ENCODE results near the gene IQSEC2.
A peak's percentile ranks its signal among the peaks of the same experiment; 100 is the strongest.

IQSEC2 gene

DNA sequence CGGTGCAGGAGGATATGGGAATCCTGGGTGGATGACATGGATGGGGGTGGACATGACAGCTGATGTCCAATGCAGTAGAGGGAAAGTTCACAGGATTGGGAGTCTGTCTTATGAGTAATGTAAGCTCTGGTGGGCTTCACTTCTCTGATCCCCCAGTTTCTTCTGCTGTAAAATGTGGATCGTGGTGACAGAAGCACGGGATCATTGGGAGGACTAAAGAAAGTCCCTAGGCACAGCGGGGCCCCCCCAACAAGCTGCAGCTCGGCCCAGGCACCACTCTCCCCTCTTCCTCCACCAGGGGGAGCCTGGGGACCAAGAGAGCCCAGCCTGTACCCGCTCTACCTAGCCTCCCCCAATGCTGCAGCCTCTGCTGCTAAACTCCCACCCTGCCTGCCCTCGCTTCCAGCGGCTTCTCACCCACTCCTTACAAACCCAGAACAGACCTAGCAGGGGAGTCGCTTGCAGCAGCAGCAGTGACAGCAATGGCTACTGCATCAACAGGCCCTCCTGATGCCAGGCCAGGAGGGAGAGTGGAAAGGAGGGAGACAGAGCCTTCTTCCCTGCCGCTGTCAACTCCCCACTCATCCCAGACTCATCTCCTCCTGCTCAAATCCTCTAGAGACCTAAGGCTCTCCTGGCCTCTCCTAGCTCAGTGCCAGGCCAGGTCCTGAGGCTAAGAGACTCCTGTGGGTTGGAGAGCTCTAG lies 36.1 kb upstream of the IQSEC2 start:
- Histone ChIP-seq H3K27ac (ENCODE audit: low read depth, low read length) (no peak overlapping the region), H3K36me3 (ENCODE audit: control insufficient read depth, insufficient read depth, low read length) (no peaks in the 10 kb centered on the region), H3K9me3 (ENCODE audit: control insufficient read depth, insufficient read depth, low read depth, low read length) (no peaks in the 10 kb centered on the region; the same call in 1 of the 2 replicates), H3K9ac (ENCODE audit: low read length) (no peak overlapping the region), H3K27me3 (ENCODE audit: control insufficient read depth, insufficient read depth, low read length) (peaks cover 49% of the 10 kb centered on the region), H3K4me3 (ENCODE audit: low read depth, low read length) (peak overlapping the region; percentile 19; the same call in 1 of the 2 replicates), H3K4me1 (ENCODE audit: control insufficient read depth, insufficient read depth, low read length) (peaks cover 32% of the 10 kb centered on the region)

GRCh38 chrX:53316860-53317237 lies 35.5 kb upstream of the IQSEC2 start:
- no peaks in the 10 kb centered on the region for H3K36me3 ChIP-seq (ENCODE audit: control insufficient read depth, insufficient read depth, low read length)
- H3K4me3 ChIP-seq (ENCODE audit: low read depth, low read length), result no peak overlapping the region
- H3K9me3 ChIP-seq (ENCODE audit: control insufficient read depth, insufficient read depth, low read depth, low read length), result no peaks in the 10 kb centered on the region; the same call in 1 of the 2 replicates
- no peak overlapping the region for H3K27ac ChIP-seq (ENCODE audit: low read depth, low read length)
- peaks cover 42% of the 10 kb centered on the region for H3K27me3 ChIP-seq (ENCODE audit: control insufficient read depth, insufficient read depth, low read length)
- H3K4me1 ChIP-seq (ENCODE audit: control insufficient read depth, insufficient read depth, low read length), result peaks cover 26% of the 10 kb centered on the region
- no peak overlapping the region for H3K9ac ChIP-seq (ENCODE audit: low read length)

GRCh38 chrX:53316111-53316859 lies 34.9 kb upstream of the IQSEC2 start:
- Histone ChIP-seq H3K27ac (ENCODE audit: low read depth, low read length) (no peak overlapping the region), H3K9me3 (ENCODE audit: control insufficient read depth, insufficient read depth, low read depth, low read length) (no peaks in the 10 kb centered on the region; the same call in 1 of the 2 replicates), H3K27me3 (ENCODE audit: control insufficient read depth, insufficient read depth, low read length) (peaks cover 37% of the 10 kb centered on the region), H3K9ac (ENCODE audit: low read length) (no peak overlapping the region), H3K4me1 (ENCODE audit: control insufficient read depth, insufficient read depth, low read length) (peaks cover 23% of the 10 kb centered on the region), H3K36me3 (ENCODE audit: control insufficient read depth, insufficient read depth, low read length) (no peaks in the 10 kb centered on the region), H3K4me3 (ENCODE audit: low read depth, low read length) (no peak overlapping the region)

GRCh38 chrX:53313728-53314105 lies 32.3 kb upstream of the IQSEC2 start:
- no peaks in the 10 kb centered on the region for H3K36me3 ChIP-seq (ENCODE audit: control insufficient read depth, insufficient read depth, low read length)
- no peak overlapping the region for H3K27ac ChIP-seq (ENCODE audit: low read depth, low read length)
- H3K4me1 ChIP-seq (ENCODE audit: control insufficient read depth, insufficient read depth, low read length), result peaks cover 16% of the 10 kb centered on the region
- no peaks in the 10 kb centered on the region; the same call in 1 of the 2 replicates for H3K9me3 ChIP-seq (ENCODE audit: control insufficient read depth, insufficient read depth, low read depth, low read length)
- no peak overlapping the region for H3K4me3 ChIP-seq (ENCODE audit: low read depth, low read length)
- H3K9ac ChIP-seq (ENCODE audit: low read length), result no peak overlapping the region
- H3K27me3 ChIP-seq (ENCODE audit: control insufficient read depth, insufficient read depth, low read length), result peaks cover 12% of the 10 kb centered on the region

DNA sequence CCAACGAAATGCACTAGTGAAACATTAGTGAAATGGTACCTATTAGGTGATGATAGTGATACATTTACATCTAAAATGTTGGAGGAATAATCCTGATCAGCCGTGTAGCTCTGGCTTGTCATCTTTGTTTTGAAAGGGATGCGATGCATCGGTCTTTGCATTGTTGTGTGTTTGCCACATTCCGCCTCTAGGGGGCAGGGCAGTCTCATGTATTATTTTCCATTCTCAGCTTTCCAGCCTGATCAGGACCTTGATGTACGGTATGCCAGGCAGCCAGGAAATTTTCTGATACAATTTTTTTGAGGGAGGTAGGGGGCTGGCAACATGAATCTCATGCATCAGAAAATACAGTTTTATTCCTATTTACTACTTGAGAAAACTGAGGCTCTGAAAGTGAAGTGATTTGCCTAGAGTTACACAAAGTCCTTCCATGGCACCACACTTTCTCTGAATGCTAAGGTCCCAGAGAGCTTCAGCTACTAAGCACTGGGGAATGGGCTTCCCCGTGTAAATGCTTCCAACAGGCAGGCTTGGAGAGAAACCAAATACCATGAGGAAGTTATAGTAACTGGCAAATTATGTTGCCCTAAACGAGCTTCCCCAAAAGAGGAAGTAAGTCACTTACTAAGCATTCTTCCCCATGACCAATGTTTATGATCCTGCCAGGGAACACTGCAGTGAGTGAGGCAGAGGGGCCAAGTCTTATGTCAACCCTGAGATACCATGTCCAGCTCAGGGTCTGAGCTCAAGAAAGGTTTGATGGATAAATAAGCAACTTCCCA lies 31.8 kb upstream of the IQSEC2 start:
- Histone ChIP-seq H3K27me3 (ENCODE audit: control insufficient read depth, insufficient read depth, low read length) (peaks cover 6% of the 10 kb centered on the region), H3K27ac (ENCODE audit: low read depth, low read length) (no peak overlapping the region), H3K4me1 (ENCODE audit: control insufficient read depth, insufficient read depth, low read length) (peaks cover 12% of the 10 kb centered on the region), H3K36me3 (ENCODE audit: control insufficient read depth, insufficient read depth, low read length) (no peaks in the 10 kb centered on the region), H3K9me3 (ENCODE audit: control insufficient read depth, insufficient read depth, low read depth, low read length) (no peaks in the 10 kb centered on the region; the same call in 1 of the 2 replicates), H3K9ac (ENCODE audit: low read length) (no peak overlapping the region), H3K4me3 (ENCODE audit: low read depth, low read length) (no peak overlapping the region)

DNA sequence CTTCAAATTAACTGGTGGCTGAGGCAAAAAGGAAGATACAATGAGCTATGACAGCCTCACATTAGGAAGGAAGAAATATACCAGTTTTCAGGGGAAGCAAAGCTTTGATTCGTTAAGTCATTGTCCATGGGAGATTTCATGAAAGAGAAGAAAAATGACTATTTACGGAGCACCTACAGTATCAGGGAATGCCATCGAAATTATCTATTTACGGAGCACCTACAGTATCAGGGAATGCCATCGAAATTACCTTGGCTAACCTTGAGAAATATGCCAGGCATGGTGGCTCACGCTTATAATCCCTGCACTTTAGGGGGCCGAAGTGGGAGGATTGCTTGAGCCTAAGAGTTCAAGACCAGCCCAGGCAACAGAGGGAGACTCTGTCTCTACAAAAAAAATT lies 28.5 kb upstream of the IQSEC2 start:
- Histone ChIP-seq H3K27ac (ENCODE audit: low read depth, low read length) (no peak overlapping the region), H3K4me1 (ENCODE audit: control insufficient read depth, insufficient read depth, low read length) (no peaks in the 10 kb centered on the region; the same call in 1 of the 2 replicates), H3K4me3 (ENCODE audit: low read depth, low read length) (no peak overlapping the region), H3K9ac (ENCODE audit: low read length) (no peak overlapping the region), H3K36me3 (ENCODE audit: control insufficient read depth, insufficient read depth, low read length) (no peaks in the 10 kb centered on the region), H3K27me3 (ENCODE audit: control insufficient read depth, insufficient read depth, low read length) (no peaks in the 10 kb centered on the region), H3K9me3 (ENCODE audit: control insufficient read depth, insufficient read depth, low read depth, low read length) (no peaks in the 10 kb centered on the region; the same call in 1 of the 2 replicates)

DNA sequence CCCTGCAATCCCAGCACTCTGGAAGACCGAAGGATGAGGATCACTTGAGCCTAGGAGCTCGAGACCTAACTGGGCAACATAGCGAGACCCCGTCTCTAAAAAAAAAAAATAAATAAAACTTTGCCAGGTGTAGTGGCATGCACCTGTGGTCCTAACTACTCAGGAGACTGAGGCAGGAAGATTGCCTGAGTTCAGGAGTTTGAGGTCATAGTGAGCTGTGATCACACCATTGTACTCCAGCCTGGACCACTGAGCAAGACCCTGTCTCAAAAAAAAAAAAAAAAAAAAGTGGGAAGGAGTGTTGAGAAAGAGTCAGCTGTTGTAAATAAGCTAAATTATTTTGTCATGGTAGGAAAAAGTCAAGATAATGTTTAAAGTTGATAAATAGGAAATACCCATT lies 27.5 kb upstream of the IQSEC2 start:
- no peak overlapping the region for H3K9ac ChIP-seq (ENCODE audit: low read length)
- no peaks in the 10 kb centered on the region for H3K9me3 ChIP-seq (ENCODE audit: control insufficient read depth, insufficient read depth, low read depth, low read length)
- H3K27ac ChIP-seq (ENCODE audit: low read depth, low read length), result no peak overlapping the region
- no peaks in the 10 kb centered on the region for H3K27me3 ChIP-seq (ENCODE audit: control insufficient read depth, insufficient read depth, low read length)
- no peak overlapping the region for H3K4me3 ChIP-seq (ENCODE audit: low read depth, low read length)
- H3K4me1 ChIP-seq (ENCODE audit: control insufficient read depth, insufficient read depth, low read length), result no peaks in the 10 kb centered on the region; the same call in 1 of the 2 replicates
- H3K36me3 ChIP-seq (ENCODE audit: control insufficient read depth, insufficient read depth, low read length), result no peaks in the 10 kb centered on the region

DNA sequence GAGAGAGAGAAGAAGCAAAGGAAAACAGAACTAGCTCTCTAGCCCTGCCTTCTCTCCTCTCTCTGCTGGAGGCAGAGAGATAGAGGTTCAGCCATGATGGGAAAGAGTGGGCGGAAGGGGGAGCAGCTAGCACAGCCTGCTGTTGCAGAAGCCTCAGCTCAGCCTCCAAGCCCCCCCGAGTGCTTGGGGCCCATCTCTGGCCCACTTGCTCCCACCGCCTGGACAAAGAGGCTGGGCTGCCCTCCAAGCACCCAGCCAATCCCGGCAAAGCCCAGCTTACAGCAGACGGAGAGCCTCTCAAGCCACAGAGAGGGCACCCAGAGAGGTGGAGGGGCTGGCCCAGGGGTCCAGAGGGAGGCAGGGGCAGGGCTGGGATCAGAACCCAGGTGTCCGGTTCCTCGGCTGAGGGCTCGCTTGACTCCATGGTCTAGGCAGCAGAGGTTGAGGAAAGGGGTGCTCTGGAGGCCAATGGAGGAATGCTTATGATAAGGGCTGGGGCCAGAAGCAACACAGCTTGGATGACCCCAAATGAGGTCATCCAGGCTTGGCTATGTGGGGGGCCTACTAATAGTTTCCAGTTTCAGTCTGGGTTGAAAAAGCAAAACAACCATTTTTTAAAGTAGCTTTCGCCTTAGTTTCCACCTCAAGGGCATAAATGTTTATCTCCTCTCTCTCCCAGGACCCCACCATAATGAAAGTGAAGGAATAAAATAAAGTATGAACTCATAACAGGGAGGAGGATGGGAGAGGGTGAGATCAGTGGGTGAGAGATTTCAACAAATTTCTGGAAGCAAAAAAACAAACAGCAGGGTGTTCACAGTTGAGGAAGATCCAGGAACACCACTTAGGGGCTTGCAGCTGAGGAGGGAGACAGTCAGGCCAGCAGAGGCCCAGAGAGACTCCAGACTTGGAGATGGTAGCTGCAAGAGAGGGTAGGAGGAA lies 24.9 kb upstream of the IQSEC2 start:
- Histone ChIP-seq H3K9me3 (ENCODE audit: control insufficient read depth, insufficient read depth, low read depth, low read length) (no peaks in the 10 kb centered on the region), H3K36me3 (ENCODE audit: control insufficient read depth, insufficient read depth, low read length) (no peaks in the 10 kb centered on the region)

DNA sequence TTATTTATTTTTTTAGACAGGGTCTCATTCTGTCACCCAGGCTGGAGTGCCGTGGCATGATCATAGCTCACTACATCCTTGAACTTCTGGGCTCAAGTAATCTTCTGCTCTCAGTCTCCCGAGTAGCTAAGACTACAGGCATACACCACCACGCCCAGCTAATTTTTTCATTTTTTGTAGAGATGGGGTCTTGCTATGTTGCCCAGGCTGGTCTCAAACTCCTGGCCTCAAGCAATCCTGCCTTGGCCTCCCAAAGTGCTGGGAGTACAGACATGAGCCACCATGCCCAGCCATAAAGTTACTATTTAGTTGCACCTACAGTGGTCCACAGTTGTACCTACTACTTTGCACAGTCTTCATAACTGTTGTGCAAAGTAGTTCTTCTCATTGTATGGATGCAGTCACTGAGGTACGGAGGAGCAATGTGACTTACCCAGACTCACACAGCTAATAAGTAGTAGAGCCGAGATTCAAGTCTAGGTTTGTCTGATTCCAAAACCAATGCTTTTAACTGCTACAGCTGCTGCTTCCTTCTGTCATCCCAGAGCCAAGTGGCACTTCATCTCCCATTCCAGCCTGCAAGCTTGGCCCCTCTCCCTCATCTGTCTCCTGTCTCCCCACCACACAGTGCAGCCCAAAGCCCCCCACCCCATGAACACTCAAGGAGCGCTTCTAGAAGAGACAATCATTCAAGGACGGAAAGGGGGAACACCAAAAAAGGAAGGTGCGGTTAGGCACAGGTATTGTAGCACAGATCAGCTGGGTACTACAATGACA lies 24.0 kb upstream of the IQSEC2 start:
- no peak overlapping the region for H3K9ac ChIP-seq (ENCODE audit: low read length)
- H3K9me3 ChIP-seq (ENCODE audit: control insufficient read depth, insufficient read depth, low read depth, low read length), result no peaks in the 10 kb centered on the region
- no peaks in the 10 kb centered on the region for H3K4me1 ChIP-seq (ENCODE audit: control insufficient read depth, insufficient read depth, low read length)
- H3K27ac ChIP-seq (ENCODE audit: low read depth, low read length), result no peak overlapping the region
- H3K36me3 ChIP-seq (ENCODE audit: control insufficient read depth, insufficient read depth, low read length), result no peaks in the 10 kb centered on the region
- no peak overlapping the region for H3K4me3 ChIP-seq (ENCODE audit: low read depth, low read length)
- H3K27me3 ChIP-seq (ENCODE audit: control insufficient read depth, insufficient read depth, low read length), result no peaks in the 10 kb centered on the region

More for the DNA sequence above, 24.9 kb upstream of the IQSEC2 start:
- Histone ChIP-seq H3K27me3 (ENCODE audit: control insufficient read depth, insufficient read depth, low read length) (no peaks in the 10 kb centered on the region), H3K9ac (ENCODE audit: low read length) (no peak overlapping the region), H3K27ac (ENCODE audit: low read depth, low read length) (no peak overlapping the region), H3K4me3 (ENCODE audit: low read depth, low read length) (no peak overlapping the region), H3K4me1 (ENCODE audit: control insufficient read depth, insufficient read depth, low read length) (no peaks in the 10 kb centered on the region)

DNA sequence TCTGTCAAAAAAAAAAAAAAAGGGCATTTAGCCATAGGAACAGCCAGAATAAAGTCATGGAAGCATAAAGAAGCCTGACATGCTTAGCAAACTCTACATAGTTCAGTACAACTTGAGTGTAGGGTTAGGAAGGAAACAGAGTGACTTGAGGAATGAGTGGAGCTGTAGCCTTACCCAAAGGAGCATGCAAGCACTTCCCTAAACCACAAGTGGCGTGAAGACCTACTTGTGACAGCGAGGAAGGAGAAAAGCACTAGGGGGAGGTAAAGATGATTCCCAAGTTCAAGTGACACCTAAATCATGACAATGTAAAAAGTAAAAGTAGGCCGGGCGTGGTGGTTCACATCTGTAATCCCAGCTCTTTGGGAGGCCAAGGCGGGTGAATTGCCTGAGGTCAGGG lies 21.8 kb upstream of the IQSEC2 start:
- Histone ChIP-seq H3K36me3 (ENCODE audit: control insufficient read depth, insufficient read depth, low read length) (no peaks in the 10 kb centered on the region), H3K27me3 (ENCODE audit: control insufficient read depth, insufficient read depth, low read length) (no peaks in the 10 kb centered on the region; the same call in 1 of the 2 replicates), H3K9me3 (ENCODE audit: control insufficient read depth, insufficient read depth, low read depth, low read length) (peaks cover 3% of the 10 kb centered on the region; the same call in 1 of the 2 replicates), H3K27ac (ENCODE audit: low read depth, low read length) (no peak overlapping the region), H3K4me3 (ENCODE audit: low read depth, low read length) (no peak overlapping the region), H3K4me1 (ENCODE audit: control insufficient read depth, insufficient read depth, low read length) (no peaks in the 10 kb centered on the region), H3K9ac (ENCODE audit: low read length) (no peak overlapping the region)
